HG03025 (cell line): ENCODE results near the gene VPS45.
A peak's percentile ranks its signal among the peaks of the same experiment; 100 is the strongest.
"Not testable (repeated sequence)": the region's sequence is repeated elsewhere in the genome, so short reads cannot be mapped to it uniquely, and the experiment has no call there.

Experiments used
- ATAC-seq: cut with Tn5 transposase; IDR thresholded peaks from one replicate; pipeline ENCODE4 v1.9.1; 2021; ENCODE audit warnings: mild to moderate bottlenecking, moderate library complexity; ENCODE audit not compliant: unreplicated experiment, low FRiP score

VPS45 gene

GRCh38 chr1:150126811-150127210 lies 59.2 kb downstream of the VPS45 start:
- no peak for ATAC-seq

GRCh38 chr1:150127464-150127863 lies 59.9 kb downstream of the VPS45 start:
- ATAC-seq: no peak

- no peak for ATAC-seq
Measured at GRCh38 chr1:150127868-150128267, 60.3 kb downstream of the VPS45 start.

GRCh38 chr1:150132372-150132771 lies 64.8 kb downstream of the VPS45 start:
- no peak for ATAC-seq

GRCh38 chr1:150134537-150134936 lies 67.0 kb downstream of the VPS45 start:
- no peak for ATAC-seq

- ATAC-seq: not testable (repeated sequence)
Measured at GRCh38 chr1:150135400-150135799, 67.8 kb downstream of the VPS45 start.

- ATAC-seq: no peak
Measured at GRCh38 chr1:150138044-150138443, 70.5 kb downstream of the VPS45 start.

- ATAC-seq: no peak
Measured at GRCh38 chr1:150141452-150141851, 73.9 kb downstream of the VPS45 start.

- ATAC-seq: no peak
Measured at GRCh38 chr1:150142083-150142482, 74.5 kb downstream of the VPS45 start.

GRCh38 chr1:150144606-150145005 lies 77.0 kb downstream of the VPS45 start:
- no peak for ATAC-seq

- ATAC-seq: not testable (repeated sequence)
Measured at GRCh38 chr1:150146016-150146415, 78.4 kb downstream of the VPS45 start.

- ATAC-seq: no peak
Measured at GRCh38 chr1:150146849-150147542, 79.4 kb downstream of the VPS45 start.

- no peak for ATAC-seq
Measured at GRCh38 chr1:150148837-150149270, 81.3 kb downstream of the VPS45 start.

GRCh38 chr1:150149271-150150132 lies 81.9 kb downstream of the VPS45 start, which contains the start of gene PLEKHO1:
TSS of gene PLEKHO1 (plus strand) at chr1:150149916. CDS start at chr1:150150258, 342 bp downstream.
- ATAC-seq: peak; percentile 46

GRCh38 chr1:150150133-150151021 lies 82.8 kb downstream of the VPS45 start:
- no peak for ATAC-seq

- no peak for ATAC-seq
Measured at GRCh38 chr1:150151291-150152181, 84.0 kb downstream of the VPS45 start.

GRCh38 chr1:150152182-150152536 lies 84.6 kb downstream of the VPS45 start:
- no peak for ATAC-seq

- ATAC-seq: no peak
Measured at GRCh38 chr1:150152772-150153456, 85.3 kb downstream of the VPS45 start.

GRCh38 chr1:150154143-150154542 lies 86.6 kb downstream of the VPS45 start:
- ATAC-seq: no peak
